Upper lobe of left lung (tissue), 4 donors: ENCODE measurements around the gene LTB.

Experiments
- CTCF ChIP-seq, 6 experiments: fragments of 450-650 bp in 4 of 6; fragments of 200-600 bp in 2 of 6; sonication (generic) in 2 of 6; IDR thresholded peaks; one replicate each; pipeline ENCODE4 v1.5.1; 2016 to 2019; ENCODE audit warnings: antibody characterized with exemption in 6 of 6
- POLR2A ChIP-seq, 4 donors: fragments of 450-650 bp; IDR thresholded peaks; one replicate each; pipeline ENCODE4 v1.5.1; 2016 to 2017; ENCODE audit warnings: antibody characterized with exemption in 4 of 4, mild to moderate bottlenecking in 2 of 4

GRCh38 chr6:31547727-31548543 is 34.3 kb downstream of the LTB start:
- TF ChIP-seq CTCF (IDR thresholded peaks at IDR 0.05) = no peak
- TF ChIP-seq POLR2A (IDR thresholded peaks at IDR 0.05) = no peak
